ENCODE results near the gene CCSAP. TPM values are rescaled to one million over a fixed set of nuclear protein-coding genes. Genes with fewer than 3 reads are reported as not detected.

CCSAP gene
- total and polyA plus RNA-seq, 2 of the 4 experiments (the other 2 are of a cell fraction): 2.3 to 3.8 TPM

DNA sequence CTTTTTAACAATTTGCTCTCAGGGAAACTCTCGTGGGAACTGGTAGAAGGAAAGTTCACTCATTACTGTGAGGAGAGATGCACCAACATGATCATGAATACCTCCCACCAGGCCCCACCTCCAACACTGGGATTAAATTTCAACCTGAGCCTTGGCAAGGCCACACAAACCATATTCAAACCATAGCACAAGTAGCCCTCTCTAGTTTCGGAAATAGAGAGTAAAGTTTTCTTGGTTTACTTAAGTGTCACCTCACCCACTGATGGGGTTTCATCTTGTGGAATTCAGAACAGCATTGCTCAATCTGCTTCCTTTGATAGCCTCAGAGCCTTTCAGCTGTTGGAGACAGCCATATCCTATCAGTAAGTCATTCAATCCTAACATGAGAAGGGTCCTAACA lies 25.5 kb upstream of the CCSAP start:
- CTCF ChIA-PET: no interaction called here

More for the DNA sequence above, 25.5 kb upstream of the CCSAP start:
- no peak overlapping the region for H3K9ac ChIP-seq (ENCODE audit: low read depth, low read length)
- WGBS, 2 experiments (ENCODE audit: extremely low coverage in 2 of 2, insufficient read length in 1 of 2): no CpG with 5 or more reads among the region's 2 CpGs
- H4K5ac ChIP-seq (ENCODE audit: low read depth, low read length): no peak overlapping the region
- ATAC-seq (ENCODE audit: low read depth): no peak
- H4K91ac ChIP-seq (ENCODE audit: insufficient read depth, low read depth, low read length): no peak overlapping the region
- no peak overlapping the region for H2BK20ac ChIP-seq (ENCODE audit: low read depth, low read length)
- no peak overlapping the region for H3K27ac ChIP-seq (ENCODE audit: insufficient read depth, low read length)
- H2BK5ac ChIP-seq (ENCODE audit: low read depth, low read length, poor library complexity, severe bottlenecking): no peak overlapping the region
- no peaks in the 10 kb centered on the region for H3K36me3 ChIP-seq (ENCODE audit: control insufficient read depth, insufficient read depth, low read length)
- peaks cover 22% of the 10 kb centered on the region for H3K27me3 ChIP-seq (ENCODE audit: control insufficient read depth, insufficient read depth, low read length)
- no peak overlapping the region for H3K14ac ChIP-seq (replicated peaks; ENCODE audit: low read depth, low read length)
- no TSS peak for BruUV-seq (replicated peaks)
- no peaks in the 10 kb centered on the region for H3K9me3 ChIP-seq (ENCODE audit: control insufficient read depth, insufficient read depth, low read length)
- no peak overlapping the region for H3K4me3 ChIP-seq (ENCODE audit: insufficient read depth, low read depth, low read length)
- H3K79me1 ChIP-seq (ENCODE audit: low read depth in 1 of 2, low read length in 2 of 2): no peaks in the 10 kb centered on the region
- H3K18ac ChIP-seq (ENCODE audit: low read depth, low read length): no peak overlapping the region
- no peaks in the 10 kb centered on the region for H3K4me1 ChIP-seq (ENCODE audit: control insufficient read depth, insufficient read depth, low read length)
- no peak overlapping the region for H2BK15ac ChIP-seq (ENCODE audit: low read depth, low read length)
- H2AFZ ChIP-seq (replicated peaks; ENCODE audit: low read length, poor library complexity): no peak overlapping the region
- no peak overlapping the region for H3K56ac ChIP-seq (ENCODE audit: extremely low read depth, insufficient read depth, low read length)
- no peak overlapping the region for H4K8ac ChIP-seq (ENCODE audit: low read depth in 2 of 2, low read length in 2 of 2)
- no peak overlapping the region for H2BK120ac ChIP-seq (ENCODE audit: low read depth, low read length)
- no peak overlapping the region for H3K23ac ChIP-seq (ENCODE audit: low read depth, low read length)
- no peaks in the 10 kb centered on the region for H3K9me1 ChIP-seq (ENCODE audit: insufficient read depth, low read length)
- no peak overlapping the region for H2AK5ac ChIP-seq (ENCODE audit: low read depth, low read length)
- in situ Hi-C loops (cut with MboI; ENCODE audit: low sequenced_read_pairs) (no loop called here), intact Hi-C loops (cut with micrococcal nuclease) (no loop called here), dilution Hi-C loops (cut with HindIII; ENCODE audit: low sequenced_read_pairs, unreplicated experiment) (no loop called here)
- TF ChIP-seq MAZ (IDR thresholded peaks at IDR 0.05; ENCODE audit: borderline replicate concordance, low read depth, low read length): no peak
- 0 out of 2 replicates have a peak, but pooled peaks have one; percentile 2 for TF ChIP-seq CEBPB (IDR thresholded peaks at IDR 0.05; ENCODE audit: low read depth, low read length)
- no peak overlapping the region for H3K4ac ChIP-seq (ENCODE audit: low read depth, low read length)
- no peaks in the 10 kb centered on the region for H4K20me1 ChIP-seq (ENCODE audit: insufficient read depth, low read length)
- no peak overlapping the region for H3K4me2 ChIP-seq (ENCODE audit: low read depth, low read length)
- DNase-seq: no peak
- POLR2A ChIA-PET (ENCODE audit: unreplicated experiment): no interaction called here
- H2AK9ac ChIP-seq (replicated peaks; ENCODE audit: low read depth, low read length, poor library complexity): no peak overlapping the region

All from IMR-90 (cell line).